Thyroid gland (tissue), 4 donors: ENCODE results near the gene PPP1R2.

Experiments
- CTCF ChIP-seq, 6 experiments: fragments of 200-600 bp in 3 of 6; fragments of 450-650 bp in 3 of 6; sonication (generic) in 3 of 6; IDR thresholded peaks; one replicate each; pipeline ENCODE4 v1.5.1; 2016 to 2019; ENCODE audit warnings: antibody characterized with exemption in 6 of 6, mild to moderate bottlenecking in 2 of 6, inconsistent platforms in 1 of 6, moderate library complexity in 1 of 6
- POLR2A ChIP-seq, 2 donors: fragments of 450-650 bp; IDR thresholded peaks; one replicate each; pipeline ENCODE4 v1.6.1; 2017; ENCODE audit warnings: antibody characterized with exemption in 2 of 2, mild to moderate bottlenecking in 2 of 2, moderate library complexity in 1 of 2

- TF ChIP-seq CTCF (IDR thresholded peaks at IDR 0.05) (no peak), POLR2A (IDR thresholded peaks at IDR 0.05) (no peak)
Measured at GRCh38 chr3:195557322-195557721, 14.2 kb upstream of the PPP1R2 start.
